Epithelial cell of proximal tubule (primary cell): ENCODE measurements around the gene CFI. TPM values are rescaled to one million over a fixed set of nuclear protein-coding genes. Genes with fewer than 3 reads are reported as not detected.

ENCODE experiments used
- DNase-seq: peaks from one replicate; pipeline ENCODE4 v3.0.0-alpha.2; 2011; ENCODE audit warnings: low read depth
- H3K4me3 ChIP-seq: 2 replicates; pipeline ENCODE4 v1.5.1; 2011; ENCODE audit warnings: low read depth, mild to moderate bottlenecking, low read length
- total RNA-seq: library from RNA; depleted of rRNA; stranded (reverse); fragments of >200 nt; gene quantifications from 2 replicates; pipeline ENCODE4 v1.2.3, GENCODE V29; 2015
- TF ChIP-seq, protein P1 (sequence below): conservative IDR thresholded peaks from 2 replicates; pipeline ENCODE4 v1.5.1; 2012; ENCODE audit warnings: low read depth, mild to moderate bottlenecking, low read length

The CFI gene
- total RNA-seq, 1 donor from 2014 or later: 5.8 TPM

DNA sequence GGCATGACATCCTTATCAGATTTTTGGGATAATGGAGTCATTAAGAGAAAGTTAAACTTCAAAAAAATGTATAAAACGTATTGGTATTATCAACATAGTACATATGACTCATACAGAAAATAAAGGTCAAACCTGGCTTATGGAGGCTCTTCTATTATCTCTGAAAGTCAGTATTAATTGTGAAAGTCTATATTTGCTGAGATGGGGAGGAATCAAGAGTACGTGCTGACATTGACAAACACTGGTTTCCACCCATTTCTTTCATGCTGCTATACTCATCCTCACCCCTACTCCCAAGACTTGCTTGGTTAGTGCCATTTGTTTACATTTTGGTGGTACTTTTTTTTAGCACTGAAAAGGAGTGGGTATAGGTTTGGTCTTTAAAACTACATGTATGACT lies 41.1 kb downstream of the CFI start:
- DNase-seq: no peak
- no peak overlapping the region for H3K4me3 ChIP-seq
- TF ChIP-seq, protein P1, sequence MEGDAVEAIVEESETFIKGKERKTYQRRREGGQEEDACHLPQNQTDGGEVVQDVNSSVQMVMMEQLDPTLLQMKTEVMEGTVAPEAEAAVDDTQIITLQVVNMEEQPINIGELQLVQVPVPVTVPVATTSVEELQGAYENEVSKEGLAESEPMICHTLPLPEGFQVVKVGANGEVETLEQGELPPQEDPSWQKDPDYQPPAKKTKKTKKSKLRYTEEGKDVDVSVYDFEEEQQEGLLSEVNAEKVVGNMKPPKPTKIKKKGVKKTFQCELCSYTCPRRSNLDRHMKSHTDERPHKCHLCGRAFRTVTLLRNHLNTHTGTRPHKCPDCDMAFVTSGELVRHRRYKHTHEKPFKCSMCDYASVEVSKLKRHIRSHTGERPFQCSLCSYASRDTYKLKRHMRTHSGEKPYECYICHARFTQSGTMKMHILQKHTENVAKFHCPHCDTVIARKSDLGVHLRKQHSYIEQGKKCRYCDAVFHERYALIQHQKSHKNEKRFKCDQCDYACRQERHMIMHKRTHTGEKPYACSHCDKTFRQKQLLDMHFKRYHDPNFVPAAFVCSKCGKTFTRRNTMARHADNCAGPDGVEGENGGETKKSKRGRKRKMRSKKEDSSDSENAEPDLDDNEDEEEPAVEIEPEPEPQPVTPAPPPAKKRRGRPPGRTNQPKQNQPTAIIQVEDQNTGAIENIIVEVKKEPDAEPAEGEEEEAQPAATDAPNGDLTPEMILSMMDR: no peak

DNA sequence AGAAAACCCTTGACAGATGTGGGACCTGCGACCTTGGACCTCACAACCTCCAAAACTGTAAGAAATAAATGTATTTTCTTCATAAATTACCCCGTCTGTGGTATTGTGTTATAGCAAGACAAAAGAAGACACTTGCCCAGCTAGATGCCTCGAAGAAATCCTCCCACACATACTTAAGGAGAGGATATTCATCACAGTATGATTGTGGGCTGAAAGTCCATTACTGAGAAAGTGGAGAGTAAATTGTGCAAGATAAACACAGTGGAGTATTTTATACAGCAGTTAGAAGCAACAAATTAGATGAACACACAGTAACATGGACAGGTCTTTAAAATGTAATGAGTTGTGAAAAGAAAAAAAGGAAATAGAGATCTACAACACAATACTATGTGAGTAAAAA lies 46.1 kb downstream of the CFI start:
- TF ChIP-seq, protein P1: no peak
- H3K4me3 ChIP-seq: no peak overlapping the region
- DNase-seq: no peak

DNA sequence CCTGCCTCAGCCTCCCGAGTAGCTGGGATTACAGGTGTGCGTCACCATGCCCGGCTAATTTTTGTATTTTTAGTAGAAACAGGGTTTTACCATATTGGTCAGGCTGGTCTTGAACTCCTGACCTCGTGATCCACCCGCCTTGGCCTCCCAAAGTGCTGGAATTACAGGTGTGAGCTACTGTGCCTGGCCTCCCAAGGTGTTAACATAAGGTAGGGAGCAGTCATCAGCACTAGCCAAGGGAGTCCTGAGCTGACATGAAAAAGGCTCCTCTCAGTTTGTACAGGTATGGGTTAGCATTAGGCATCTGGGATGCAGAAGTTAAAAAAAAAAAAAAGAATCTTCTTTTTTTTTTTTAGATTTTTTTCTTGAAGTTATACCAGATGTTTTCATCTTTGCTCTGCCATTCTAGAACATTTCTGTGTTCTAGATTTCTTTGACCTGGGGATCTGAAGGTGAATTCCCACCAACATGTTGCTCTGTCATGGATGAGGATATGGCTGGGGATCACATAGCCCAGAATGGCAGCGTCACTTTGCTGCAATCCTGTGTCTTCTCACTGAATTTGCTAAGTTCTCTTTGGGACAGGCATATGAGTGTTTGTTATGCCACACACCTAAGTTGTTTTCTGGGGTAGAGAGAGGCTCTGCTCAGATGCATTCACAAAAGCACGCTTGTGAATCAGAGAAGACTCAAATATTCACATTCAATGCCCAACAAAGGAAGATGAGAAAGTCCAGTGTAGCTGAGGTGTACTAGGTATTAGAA lies 47.5 kb downstream of the CFI start:
- no peak overlapping the region for H3K4me3 ChIP-seq
- no peak for DNase-seq
- TF ChIP-seq, protein P1: no peak

DNA sequence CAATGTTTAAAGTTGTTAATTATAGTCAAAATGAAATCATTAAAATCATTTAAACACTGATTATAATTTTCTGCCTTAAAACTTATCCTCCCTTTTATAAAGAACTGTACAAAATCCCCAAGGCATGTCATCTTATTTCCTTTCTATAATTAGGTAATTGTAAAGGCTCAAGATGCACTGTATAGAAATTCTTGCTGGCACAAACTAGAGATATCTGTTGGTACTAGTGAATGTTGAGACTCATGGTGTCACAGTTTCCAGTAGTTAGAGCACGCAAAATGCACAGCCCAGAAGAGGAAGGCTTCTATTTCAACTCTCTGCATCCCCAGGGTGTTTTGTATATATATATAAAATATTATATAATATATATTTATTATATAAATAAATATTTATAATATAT lies 49.3 kb downstream of the CFI start:
- no peak for DNase-seq
- no peak overlapping the region for H3K4me3 ChIP-seq
- TF ChIP-seq, protein P1: no peak

DNA sequence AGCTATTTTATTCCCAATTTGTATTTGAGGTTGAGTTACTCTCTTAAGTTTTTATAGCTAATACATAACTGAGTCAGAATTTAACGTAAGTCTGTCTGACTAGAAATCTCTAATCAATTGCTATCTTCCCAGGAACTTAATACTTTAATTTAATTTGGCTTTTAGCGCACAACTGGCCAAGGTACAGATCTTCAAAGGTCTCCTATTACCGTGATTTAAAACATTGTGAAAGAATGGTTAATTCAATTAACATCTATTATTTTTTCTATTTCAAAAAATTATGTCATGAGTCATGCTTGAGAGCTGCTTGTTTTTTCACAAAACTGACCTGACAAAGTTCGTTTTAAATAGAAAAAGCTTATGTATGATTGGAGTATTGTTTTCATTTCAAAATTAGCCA lies 49.9 kb downstream of the CFI start:
- DNase-seq: no peak
- H3K4me3 ChIP-seq: no peak overlapping the region
- TF ChIP-seq, protein P1: no peak

DNA sequence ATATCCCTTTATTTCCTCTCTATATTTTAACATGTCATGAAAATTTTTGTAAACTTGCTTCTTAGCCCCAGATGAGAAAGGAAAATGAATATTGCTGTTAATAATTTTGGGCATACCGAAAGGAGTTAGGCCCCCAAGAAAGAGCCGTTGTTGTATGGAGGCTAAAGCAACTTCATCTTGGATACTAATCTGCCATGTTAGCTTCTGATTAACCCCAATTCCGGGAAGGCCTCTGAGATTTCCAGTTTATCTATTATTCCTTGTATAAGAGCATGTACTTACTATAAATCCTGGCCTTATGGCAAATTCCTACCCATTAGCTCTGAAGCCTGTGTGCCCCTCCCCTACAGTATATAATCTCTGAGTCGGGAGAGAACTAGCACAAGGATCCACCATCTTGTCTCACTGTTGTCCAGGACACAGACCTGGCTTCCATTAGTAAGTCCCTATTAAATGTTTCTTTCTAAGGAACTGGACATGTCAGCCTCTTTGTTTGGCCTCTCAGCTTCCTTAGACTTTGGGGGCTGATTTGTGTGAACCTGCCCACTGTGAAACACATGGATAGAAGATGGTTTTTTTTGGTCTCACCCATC lies 51.1 kb downstream of the CFI start:
- TF ChIP-seq, protein P1: no peak

More for the DNA sequence above, 51.1 kb downstream of the CFI start:
- no peak for DNase-seq
- H3K4me3 ChIP-seq: no peak overlapping the region
